Liver (tissue), 9 donors: ENCODE measurements around the gene NOS1AP. TPM values are rescaled to one million over a fixed set of nuclear protein-coding genes. Genes with fewer than 3 reads are reported as not detected.

Experiments used
- DNase-seq: peaks from one replicate; pipeline ENCODE4 v3.0.0-alpha.2; 2017; ENCODE audit warnings: low spot score
- H3K27ac ChIP-seq, 2 donors: one replicate each; pipeline ENCODE4 v1.7.0; 2013; ENCODE audit warnings: inconsistent platforms in 2 of 2, low read length in 2 of 2, control low read depth in 1 of 2, low read depth in 1 of 2, mild to moderate bottlenecking in 1 of 2
- H3K27me3 ChIP-seq, 4 donors: one replicate each; pipeline versions ENCODE4 v1.6.1 to v1.7.0; 2013; ENCODE audit warnings: low read length in 3 of 4, inconsistent platforms in 1 of 4, mild to moderate bottlenecking in 1 of 4, moderate library complexity in 1 of 4; ENCODE audit not compliant: control insufficient read depth in 4 of 4, insufficient read depth in 4 of 4
- H3K36me3 ChIP-seq, 4 donors: one replicate each; pipeline versions ENCODE4 v1.6.1 to v1.7.0; 2013; ENCODE audit warnings: low read length in 3 of 4, mild to moderate bottlenecking in 3 of 4, low read depth in 1 of 4, moderate library complexity in 1 of 4; ENCODE audit not compliant: control insufficient read depth in 4 of 4, insufficient read depth in 3 of 4
- H3K4me1 ChIP-seq, 4 donors: one replicate each; pipeline versions ENCODE4 v1.6.1 to v1.7.0; 2013; ENCODE audit warnings: low read length in 3 of 4, mild to moderate bottlenecking in 3 of 4, moderate library complexity in 1 of 4; ENCODE audit not compliant: control insufficient read depth in 4 of 4, insufficient read depth in 4 of 4
- H3K4me3 ChIP-seq, 3 donors: one replicate each; pipeline versions ENCODE4 v1.6.1 to v1.7.0; 2013; ENCODE audit warnings: low read length in 3 of 3, control low read depth in 1 of 3, low read depth in 1 of 3, mild to moderate bottlenecking in 1 of 3
- H3K9ac ChIP-seq, 2 donors: one replicate each; pipeline ENCODE4 v1.7.0; 2013; ENCODE audit warnings: low read length in 2 of 2, mild to moderate bottlenecking in 2 of 2, moderate library complexity in 2 of 2, control low read depth in 1 of 2, low read depth in 1 of 2
- H3K9me3 ChIP-seq, 4 donors: one replicate each; pipeline versions ENCODE4 v1.6.1 to v1.7.0; 2013; ENCODE audit warnings: low read length in 3 of 4; ENCODE audit not compliant: control insufficient read depth in 4 of 4
- EGR1 ChIP-seq, 2 donors: IDR thresholded peaks; 2 replicates each; pipeline ENCODE4 v1.6.1; 2016 to 2018; ENCODE audit warnings: antibody characterized with exemption in 2 of 2, low read depth in 2 of 2
- FOXA1 ChIP-seq: IDR thresholded peaks from 2 replicates; pipeline ENCODE4 v1.6.1; 2016; ENCODE audit warnings: antibody characterized with exemption
- FOXA2 ChIP-seq: IDR thresholded peaks from 2 replicates; pipeline ENCODE4 v1.6.1; 2016; ENCODE audit warnings: antibody characterized with exemption
- GABPA ChIP-seq, 2 donors: IDR thresholded peaks in 1 of 2; conservative IDR thresholded peaks in 1 of 2; 2 replicates each; pipeline ENCODE4 v1.6.1; 2016; ENCODE audit warnings: antibody characterized with exemption in 2 of 2, mild to moderate bottlenecking in 1 of 2, moderate library complexity in 1 of 2
- HNF4A ChIP-seq, 2 donors: conservative IDR thresholded peaks; 2 replicates each; pipeline ENCODE4 v1.6.1; 2016; ENCODE audit warnings: antibody characterized with exemption in 2 of 2, mild to moderate bottlenecking in 2 of 2
- HNF4G ChIP-seq: IDR thresholded peaks from 2 replicates; pipeline ENCODE4 v1.6.1; 2016; ENCODE audit warnings: antibody characterized with exemption
- JUND ChIP-seq, 2 donors: IDR thresholded peaks; 2 replicates each; pipeline ENCODE4 v1.6.1; 2016; ENCODE audit warnings: antibody characterized with exemption in 2 of 2
- NR2F2 ChIP-seq: IDR thresholded peaks from 2 replicates; pipeline ENCODE4 v1.6.1; 2016; ENCODE audit warnings: antibody characterized with exemption
- RAD21 ChIP-seq, 2 donors: IDR thresholded peaks; 2 replicates each; pipeline ENCODE4 v1.6.1; 2016; ENCODE audit warnings: antibody characterized with exemption in 2 of 2, mild to moderate bottlenecking in 2 of 2
- RXRA ChIP-seq, 2 donors: IDR thresholded peaks; 2 replicates each; pipeline ENCODE4 v1.6.1; 2017 to 2018; ENCODE audit warnings: antibody characterized with exemption in 2 of 2, mild to moderate bottlenecking in 1 of 2
- SP1 ChIP-seq: IDR thresholded peaks from 2 replicates; pipeline ENCODE4 v1.6.1; 2018; ENCODE audit warnings: antibody characterized with exemption, mild to moderate bottlenecking
- TAF1 ChIP-seq: conservative IDR thresholded peaks from 2 replicates; pipeline ENCODE4 v1.6.1; 2016; ENCODE audit warnings: antibody characterized with exemption, mild to moderate bottlenecking
- YY1 ChIP-seq: IDR thresholded peaks from 2 replicates; pipeline ENCODE4 v1.6.1; 2016; ENCODE audit warnings: antibody characterized with exemption, mild to moderate bottlenecking
- WGBS: extraction: QIAGEN DNeasy Blood & Tissue Kit; methylation state at CpG from one replicate; pipeline ENCODE4 v1.1.7; 2013; 5-methylcytosine and 5-hydroxymethylcytosine counted together
- polyA plus RNA-seq, 2 donors: library from polyadenylated mRNA; stranded (reverse) in 1 of 2; unstranded in 1 of 2; fragments of 200-250 nt in 1 of 2; fragments of >200 nt in 1 of 2; fragmentation: Nextera tagmentation in 1 of 2; extraction: Ambion mirVana in 1 of 2; gene quantifications; one replicate each; pipeline versions ENCODE4 v1.2.1 to v1.2.3, GENCODE V29; 2013 to 2015
- total RNA-seq, 2 donors: library from RNA; depleted of rRNA; stranded (reverse); fragments of >200 nt; gene quantifications; one replicate each; pipeline ENCODE4 v1.2.3, GENCODE V29; 2014
- TF ChIP-seq, protein P1 (sequence below): IDR thresholded peaks from 2 replicates; pipeline ENCODE4 v1.6.1; 2016; ENCODE audit warnings: antibody characterized with exemption
- TF ChIP-seq, protein P2 (sequence below): IDR thresholded peaks from 2 replicates; pipeline ENCODE4 v1.6.1; 2016; ENCODE audit warnings: antibody characterized with exemption, mild to moderate bottlenecking
- TF ChIP-seq, protein P3 (sequence below): fragments of 150-350 bp; IDR thresholded peaks from 2 replicates; pipeline ENCODE4 v1.5.1; 2017; ENCODE audit warnings: improper control_type of control experiment, low read depth, low read length; ENCODE audit not compliant: missing input control
- TF ChIP-seq, protein P4 (sequence below): IDR thresholded peaks from 2 replicates; pipeline ENCODE4 v1.6.1; 2016; ENCODE audit warnings: antibody characterized with exemption
- donor health status: healthy.
- donor health status: healthy.
- donor health status: healthy.
- donor health status: healthy.
- donor health status: healthy.

NOS1AP gene
- total and polyA plus RNA-seq, 4 donors, result 1.4 to 13.0 (median 4.5) TPM

DNA sequence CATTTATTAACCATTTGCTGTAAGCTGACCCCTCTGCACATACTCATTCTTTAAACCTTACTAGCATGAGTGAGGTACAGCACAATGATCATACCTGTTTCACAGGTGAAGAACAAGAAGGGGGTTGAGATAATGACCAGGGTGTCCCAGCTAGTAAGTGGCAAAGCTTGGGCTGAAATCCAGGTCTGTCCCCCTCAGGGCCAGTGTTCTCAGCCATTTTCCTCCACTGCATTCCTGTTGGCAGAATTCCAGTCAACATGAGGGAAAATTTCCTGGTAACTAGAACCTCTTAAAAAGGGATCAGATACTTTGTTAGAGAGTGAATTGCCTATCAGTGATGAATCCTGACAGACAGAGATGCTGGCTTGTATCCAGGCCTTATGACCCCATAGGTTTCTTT, 259.0 kb downstream of the NOS1AP start:
- H3K4me1 ChIP-seq, result no peaks in the 10 kb centered on the region
- no peak overlapping the region for H3K27ac ChIP-seq
- no peaks in the 10 kb centered on the region for H3K27me3 ChIP-seq
- no peak overlapping the region for H3K9ac ChIP-seq
- DNase-seq, result no peak
- H3K4me3 ChIP-seq, result no peak overlapping the region
- TF ChIP-seq, protein P1, sequence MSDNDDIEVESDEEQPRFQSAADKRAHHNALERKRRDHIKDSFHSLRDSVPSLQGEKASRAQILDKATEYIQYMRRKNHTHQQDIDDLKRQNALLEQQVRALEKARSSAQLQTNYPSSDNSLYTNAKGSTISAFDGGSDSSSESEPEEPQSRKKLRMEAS, result no peak
- TF ChIP-seq FOXA2, result no peak
- no peak for TF ChIP-seq FOXA1
- no peak for TF ChIP-seq HNF4A (conservative IDR thresholded peaks at IDR 0.05)
- no peak for TF ChIP-seq RAD21 (IDR thresholded peaks at IDR 0.05)
- no peak for TF ChIP-seq NR2F2
- TF ChIP-seq, protein P2, sequence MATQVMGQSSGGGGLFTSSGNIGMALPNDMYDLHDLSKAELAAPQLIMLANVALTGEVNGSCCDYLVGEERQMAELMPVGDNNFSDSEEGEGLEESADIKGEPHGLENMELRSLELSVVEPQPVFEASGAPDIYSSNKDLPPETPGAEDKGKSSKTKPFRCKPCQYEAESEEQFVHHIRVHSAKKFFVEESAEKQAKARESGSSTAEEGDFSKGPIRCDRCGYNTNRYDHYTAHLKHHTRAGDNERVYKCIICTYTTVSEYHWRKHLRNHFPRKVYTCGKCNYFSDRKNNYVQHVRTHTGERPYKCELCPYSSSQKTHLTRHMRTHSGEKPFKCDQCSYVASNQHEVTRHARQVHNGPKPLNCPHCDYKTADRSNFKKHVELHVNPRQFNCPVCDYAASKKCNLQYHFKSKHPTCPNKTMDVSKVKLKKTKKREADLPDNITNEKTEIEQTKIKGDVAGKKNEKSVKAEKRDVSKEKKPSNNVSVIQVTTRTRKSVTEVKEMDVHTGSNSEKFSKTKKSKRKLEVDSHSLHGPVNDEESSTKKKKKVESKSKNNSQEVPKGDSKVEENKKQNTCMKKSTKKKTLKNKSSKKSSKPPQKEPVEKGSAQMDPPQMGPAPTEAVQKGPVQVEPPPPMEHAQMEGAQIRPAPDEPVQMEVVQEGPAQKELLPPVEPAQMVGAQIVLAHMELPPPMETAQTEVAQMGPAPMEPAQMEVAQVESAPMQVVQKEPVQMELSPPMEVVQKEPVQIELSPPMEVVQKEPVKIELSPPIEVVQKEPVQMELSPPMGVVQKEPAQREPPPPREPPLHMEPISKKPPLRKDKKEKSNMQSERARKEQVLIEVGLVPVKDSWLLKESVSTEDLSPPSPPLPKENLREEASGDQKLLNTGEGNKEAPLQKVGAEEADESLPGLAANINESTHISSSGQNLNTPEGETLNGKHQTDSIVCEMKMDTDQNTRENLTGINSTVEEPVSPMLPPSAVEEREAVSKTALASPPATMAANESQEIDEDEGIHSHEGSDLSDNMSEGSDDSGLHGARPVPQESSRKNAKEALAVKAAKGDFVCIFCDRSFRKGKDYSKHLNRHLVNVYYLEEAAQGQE, result no peak
- TF ChIP-seq EGR1 (IDR thresholded peaks at IDR 0.05; ENCODE audit: low read depth in 2 of 2), result no peak
- TF ChIP-seq, protein P3, sequence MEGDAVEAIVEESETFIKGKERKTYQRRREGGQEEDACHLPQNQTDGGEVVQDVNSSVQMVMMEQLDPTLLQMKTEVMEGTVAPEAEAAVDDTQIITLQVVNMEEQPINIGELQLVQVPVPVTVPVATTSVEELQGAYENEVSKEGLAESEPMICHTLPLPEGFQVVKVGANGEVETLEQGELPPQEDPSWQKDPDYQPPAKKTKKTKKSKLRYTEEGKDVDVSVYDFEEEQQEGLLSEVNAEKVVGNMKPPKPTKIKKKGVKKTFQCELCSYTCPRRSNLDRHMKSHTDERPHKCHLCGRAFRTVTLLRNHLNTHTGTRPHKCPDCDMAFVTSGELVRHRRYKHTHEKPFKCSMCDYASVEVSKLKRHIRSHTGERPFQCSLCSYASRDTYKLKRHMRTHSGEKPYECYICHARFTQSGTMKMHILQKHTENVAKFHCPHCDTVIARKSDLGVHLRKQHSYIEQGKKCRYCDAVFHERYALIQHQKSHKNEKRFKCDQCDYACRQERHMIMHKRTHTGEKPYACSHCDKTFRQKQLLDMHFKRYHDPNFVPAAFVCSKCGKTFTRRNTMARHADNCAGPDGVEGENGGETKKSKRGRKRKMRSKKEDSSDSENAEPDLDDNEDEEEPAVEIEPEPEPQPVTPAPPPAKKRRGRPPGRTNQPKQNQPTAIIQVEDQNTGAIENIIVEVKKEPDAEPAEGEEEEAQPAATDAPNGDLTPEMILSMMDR, result no peak
- TF ChIP-seq YY1, result no peak
- no peak for TF ChIP-seq GABPA (IDR thresholded peaks at IDR 0.05 in 1 of 2, conservative IDR thresholded peaks at IDR 0.05 in 1 of 2)
- TF ChIP-seq, protein P4, sequence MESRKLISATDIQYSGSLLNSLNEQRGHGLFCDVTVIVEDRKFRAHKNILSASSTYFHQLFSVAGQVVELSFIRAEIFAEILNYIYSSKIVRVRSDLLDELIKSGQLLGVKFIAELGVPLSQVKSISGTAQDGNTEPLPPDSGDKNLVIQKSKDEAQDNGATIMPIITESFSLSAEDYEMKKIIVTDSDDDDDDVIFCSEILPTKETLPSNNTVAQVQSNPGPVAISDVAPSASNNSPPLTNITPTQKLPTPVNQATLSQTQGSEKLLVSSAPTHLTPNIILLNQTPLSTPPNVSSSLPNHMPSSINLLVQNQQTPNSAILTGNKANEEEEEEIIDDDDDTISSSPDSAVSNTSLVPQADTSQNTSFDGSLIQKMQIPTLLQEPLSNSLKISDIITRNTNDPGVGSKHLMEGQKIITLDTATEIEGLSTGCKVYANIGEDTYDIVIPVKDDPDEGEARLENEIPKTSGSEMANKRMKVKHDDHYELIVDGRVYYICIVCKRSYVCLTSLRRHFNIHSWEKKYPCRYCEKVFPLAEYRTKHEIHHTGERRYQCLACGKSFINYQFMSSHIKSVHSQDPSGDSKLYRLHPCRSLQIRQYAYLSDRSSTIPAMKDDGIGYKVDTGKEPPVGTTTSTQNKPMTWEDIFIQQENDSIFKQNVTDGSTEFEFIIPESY, result no peak
- no peak for TF ChIP-seq HNF4G
- TF ChIP-seq RXRA (IDR thresholded peaks at IDR 0.05), result no peak
- no peak for TF ChIP-seq JUND (IDR thresholded peaks at IDR 0.05)
- TF ChIP-seq TAF1, result no peak
- TF ChIP-seq SP1, result no peak
- no peaks in the 10 kb centered on the region for H3K9me3 ChIP-seq
- H3K36me3 ChIP-seq, result peaks cover 0 to 3% (median 0%) of the 10 kb centered on the region in 4 donors

- TF ChIP-seq NR2F2 (no peak), TAF1 (no peak), FOXA2 (no peak), HNF4G (no peak), HNF4A (conservative IDR thresholded peaks at IDR 0.05) (no peak), JUND (IDR thresholded peaks at IDR 0.05) (no peak), EGR1 (IDR thresholded peaks at IDR 0.05; ENCODE audit: low read depth in 2 of 2) (no peak), GABPA (IDR thresholded peaks at IDR 0.05 in 1 of 2, conservative IDR thresholded peaks at IDR 0.05 in 1 of 2) (no peak), YY1 (no peak), SP1 (no peak)
- TF ChIP-seq, protein P4, result no peak
- TF ChIP-seq, protein P3, result no peak
- TF ChIP-seq, protein P1, result no peak
- Histone ChIP-seq H3K9me3 (no peaks in the 10 kb centered on the region), H3K9ac (no peak overlapping the region), H3K36me3 (peaks cover 0 to 7% (median 2%) of the 10 kb centered on the region in 4 donors), H3K27me3 (no peaks in the 10 kb centered on the region), H3K27ac (no peak overlapping the region), H3K4me3 (no peak overlapping the region), H3K4me1 (no peaks in the 10 kb centered on the region)
- 61% methylated on average over 3 of the region's 3 CpGs for WGBS
- DNase-seq, result no peak
Observed at GRCh38 chr1:162329826-162330225, 260.3 kb downstream of the NOS1AP start.
